ENCODE measurements around the gene CNOT4.

DNA sequence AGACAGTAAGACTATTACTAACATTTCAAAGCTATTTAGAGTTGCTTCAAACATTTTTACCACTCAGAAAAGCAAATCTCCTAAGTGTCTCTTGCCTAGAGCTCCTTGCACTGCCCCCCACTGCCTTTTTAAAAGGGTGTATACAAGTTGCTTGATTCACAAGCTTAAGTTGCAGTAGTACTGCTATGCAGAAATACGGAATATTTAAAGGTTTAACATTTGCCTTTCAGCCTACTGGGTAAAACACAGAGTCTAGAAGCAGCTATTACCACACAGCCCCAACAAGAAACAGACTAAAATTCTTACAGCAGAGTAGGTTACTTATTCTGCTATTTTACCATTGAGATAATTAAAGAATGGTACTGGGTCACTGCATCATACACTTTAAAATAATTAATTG, 128.5 kb downstream of the CNOT4 start:
- TF ChIP-seq EZH2 (IDR thresholded peaks at IDR 0.05; ENCODE audit: borderline replicate concordance, low read depth, low read length, severe bottlenecking), result no peak
- no peak for TF ChIP-seq CTCF (IDR thresholded peaks at IDR 0.05; ENCODE audit: borderline replicate concordance, extremely low read depth, low read length, poor library complexity, severe bottlenecking)

Data from DND-41 (cell line).